Coronary artery (tissue), 2 donors: Measurements from ENCODE around the gene TMEM141.
"Not testable (repeated sequence)": the region's sequence is repeated elsewhere in the genome, so short reads cannot be mapped to it uniquely, and the experiment has no call there.

Experiments
- DNase-seq: peaks from one replicate; pipeline ENCODE4 v3.0.0-alpha.2; 2017; ENCODE audit warnings: low spot score
- H3K27ac ChIP-seq, 2 donors: fragments of 200-600 bp; sonication (generic); one replicate each; pipeline ENCODE4 v1.5.1; 2016 to 2019
- H3K4me3 ChIP-seq: fragments of 200-600 bp; sonication (generic); 2 replicates; pipeline ENCODE4 v1.5.1; 2016; ENCODE audit warnings: mild to moderate bottlenecking, moderate library complexity
- TF ChIP-seq, protein P1 (sequence below): fragments of 200-600 bp; sonication (generic); IDR thresholded peaks from one replicate; pipeline ENCODE4 v1.5.1; 2019; ENCODE audit warnings: antibody characterized with exemption

The TMEM141 gene

DNA sequence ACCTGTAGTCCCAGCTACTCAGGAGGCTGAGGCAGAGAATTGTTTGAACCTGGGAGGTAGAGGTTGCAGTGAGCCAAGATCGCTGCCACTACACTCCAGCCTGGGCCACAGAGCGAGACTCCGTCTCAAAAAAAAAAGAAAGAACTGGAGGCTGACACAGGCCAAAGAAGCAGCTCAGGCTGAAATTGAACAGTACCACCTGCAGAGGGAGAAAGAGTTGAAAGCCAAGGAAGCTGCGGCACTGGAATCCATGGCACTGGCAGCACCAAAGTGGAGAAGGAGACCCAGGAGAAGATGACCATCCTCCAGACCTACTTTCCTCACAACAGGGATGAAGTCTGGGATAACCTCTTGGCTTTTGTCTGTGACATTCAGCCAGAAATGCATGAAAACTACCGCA is 11.3 kb upstream of the TMEM141 start:
- no peak overlapping the region for H3K4me3 ChIP-seq
- TF ChIP-seq, protein P1, sequence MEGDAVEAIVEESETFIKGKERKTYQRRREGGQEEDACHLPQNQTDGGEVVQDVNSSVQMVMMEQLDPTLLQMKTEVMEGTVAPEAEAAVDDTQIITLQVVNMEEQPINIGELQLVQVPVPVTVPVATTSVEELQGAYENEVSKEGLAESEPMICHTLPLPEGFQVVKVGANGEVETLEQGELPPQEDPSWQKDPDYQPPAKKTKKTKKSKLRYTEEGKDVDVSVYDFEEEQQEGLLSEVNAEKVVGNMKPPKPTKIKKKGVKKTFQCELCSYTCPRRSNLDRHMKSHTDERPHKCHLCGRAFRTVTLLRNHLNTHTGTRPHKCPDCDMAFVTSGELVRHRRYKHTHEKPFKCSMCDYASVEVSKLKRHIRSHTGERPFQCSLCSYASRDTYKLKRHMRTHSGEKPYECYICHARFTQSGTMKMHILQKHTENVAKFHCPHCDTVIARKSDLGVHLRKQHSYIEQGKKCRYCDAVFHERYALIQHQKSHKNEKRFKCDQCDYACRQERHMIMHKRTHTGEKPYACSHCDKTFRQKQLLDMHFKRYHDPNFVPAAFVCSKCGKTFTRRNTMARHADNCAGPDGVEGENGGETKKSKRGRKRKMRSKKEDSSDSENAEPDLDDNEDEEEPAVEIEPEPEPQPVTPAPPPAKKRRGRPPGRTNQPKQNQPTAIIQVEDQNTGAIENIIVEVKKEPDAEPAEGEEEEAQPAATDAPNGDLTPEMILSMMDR: no peak
- H3K27ac ChIP-seq: no peak overlapping the region
- no peak for DNase-seq

GRCh38 chr9:136782452-136782851 is 8.7 kb upstream of the TMEM141 start:
- DNase-seq: no peak
- TF ChIP-seq, protein P1: no peak
- H3K27ac ChIP-seq: no peak overlapping the region

GRCh38 chr9:136784249-136784996 is 6.7 kb upstream of the TMEM141 start:
- Histone ChIP-seq H3K4me3 (no peak overlapping the region), H3K27ac (no peak overlapping the region)
- no peak for DNase-seq
- TF ChIP-seq, protein P1: no peak

More at GRCh38 chr9:136782452-136782851, 8.7 kb upstream of the TMEM141 start:
- no peak overlapping the region for H3K4me3 ChIP-seq

DNA sequence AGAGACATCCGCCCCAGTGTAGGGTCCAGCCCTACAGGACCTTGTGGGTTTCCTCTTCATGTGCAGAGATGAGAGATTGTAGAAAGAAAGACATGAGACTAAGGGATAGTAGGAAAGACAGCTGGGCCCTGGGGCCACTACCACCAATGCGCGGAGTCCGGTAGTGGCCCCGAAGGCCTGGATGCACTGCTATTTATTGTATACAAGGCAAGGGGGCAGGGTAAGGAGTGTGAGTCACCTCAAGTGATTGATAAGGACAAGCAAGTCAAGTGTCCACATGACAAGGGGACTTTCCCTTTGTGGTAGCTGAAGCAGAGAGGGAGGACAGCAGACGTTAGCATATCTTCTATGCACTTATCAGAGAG is 6.2 kb upstream of the TMEM141 start:
- H3K27ac ChIP-seq: no peak overlapping the region
- H3K4me3 ChIP-seq: no peak overlapping the region
- DNase-seq: no peak
- TF ChIP-seq, protein P1: no peak

DNA sequence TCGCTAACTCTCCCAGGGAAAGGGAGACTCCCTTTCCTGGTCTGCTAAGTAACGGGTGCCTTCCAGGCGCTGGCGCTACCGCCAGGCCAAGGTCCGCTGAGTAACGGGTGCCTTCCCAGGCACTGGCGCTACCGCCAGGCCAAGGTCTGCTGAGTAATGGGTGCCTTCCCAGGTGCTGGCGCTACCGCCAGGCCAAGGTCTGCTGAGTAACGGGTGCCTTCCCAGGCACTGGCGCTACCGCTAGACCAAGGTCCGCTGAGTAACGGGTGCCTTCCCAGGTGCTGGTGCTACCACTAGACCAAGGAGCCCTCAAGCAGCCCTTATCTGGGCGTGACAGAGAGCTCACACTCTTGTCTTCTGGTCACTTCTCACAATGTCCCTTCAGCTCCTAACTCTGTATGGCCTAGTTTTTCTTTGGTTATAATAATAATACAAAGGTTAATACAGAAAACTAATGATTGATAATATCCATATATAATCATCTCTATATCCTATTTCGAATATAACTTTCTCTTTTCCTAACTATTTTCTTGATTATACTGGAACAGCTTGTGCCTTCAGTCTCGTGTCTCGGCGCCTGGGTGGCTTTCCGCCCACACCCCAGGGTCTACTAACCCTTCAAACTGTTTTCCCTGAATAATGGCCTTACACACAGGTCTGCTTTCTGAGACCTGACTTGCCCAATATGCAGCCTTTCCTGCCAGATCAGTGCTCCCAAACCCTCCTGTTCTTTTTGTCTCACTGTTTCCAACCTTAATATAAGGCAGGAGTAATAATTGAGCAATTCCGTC is 5.4 kb upstream of the TMEM141 start:
- not testable (repeated sequence) for H3K27ac ChIP-seq, H3K4me3 ChIP-seq, DNase-seq

- DNase-seq: no peak
- TF ChIP-seq, protein P1: no peak
- Histone ChIP-seq H3K4me3 (no peak overlapping the region), H3K27ac (no peak overlapping the region)
Measured at GRCh38 chr9:136786451-136786850, 4.7 kb upstream of the TMEM141 start.

DNA sequence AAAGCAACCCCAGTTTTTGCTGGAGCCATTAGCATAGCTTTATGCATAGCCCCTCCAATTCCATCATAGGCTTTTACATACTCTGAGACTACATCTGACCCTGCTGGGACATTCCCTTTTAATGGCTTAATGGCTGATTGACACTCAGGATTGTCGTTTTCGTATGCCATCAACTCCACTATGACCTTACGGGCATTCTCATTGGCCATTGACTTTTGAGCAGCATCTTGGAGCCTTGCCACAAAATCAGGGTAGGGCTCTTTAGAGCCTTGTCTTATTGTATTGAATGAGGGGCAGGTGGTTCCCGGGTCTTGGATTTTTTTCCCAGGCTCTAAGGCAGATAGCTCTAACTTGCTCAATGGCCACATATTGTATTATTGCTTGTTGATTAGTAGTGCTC is 4.2 kb upstream of the TMEM141 start:
- H3K27ac ChIP-seq, DNase-seq, H3K4me3 ChIP-seq: not testable (repeated sequence)
